Right cardiac atrium (tissue), 5 donors: ENCODE results near the gene BAG5. TPM values are rescaled to one million over a fixed set of nuclear protein-coding genes. Genes with fewer than 3 reads are reported as not detected.

Experiments used
- ATAC-seq, 2 donors: fragments of 200-7000 bp; cut with Tn5 transposase; one replicate each; pipeline versions ENCODE4 v1.8.0 to v1.9.1; 2020; ENCODE audit warnings: moderate library complexity in 2 of 2, mild to moderate bottlenecking in 1 of 2
- DNase-seq, 3 donors: peaks; one replicate each; pipeline ENCODE4 v3.0.0-alpha.2; 2020
- H3K27ac ChIP-seq: one replicate; pipeline ENCODE4 v1.5.1; 2013; ENCODE audit warnings: mild to moderate bottlenecking, low read length, control low read depth, moderate library complexity
- H3K27me3 ChIP-seq: one replicate; pipeline ENCODE4 v1.6.1; 2013; ENCODE audit not compliant: control insufficient read depth, insufficient read depth
- H3K4me1 ChIP-seq: one replicate; pipeline ENCODE4 v1.6.1; 2013; ENCODE audit warnings: low read length; ENCODE audit not compliant: control insufficient read depth, insufficient read depth
- H3K4me3 ChIP-seq: one replicate; pipeline ENCODE4 v1.5.1; 2013; ENCODE audit warnings: low read length, control low read depth
- H3K9me3 ChIP-seq: one replicate; pipeline ENCODE4 v1.6.1; 2013; ENCODE audit warnings: low read length; ENCODE audit not compliant: control insufficient read depth
- WGBS: extraction: QIAGEN DNeasy Blood & Tissue Kit; methylation state at CpG from one replicate; pipeline ENCODE4 v1.1.7; 2013; 5-methylcytosine and 5-hydroxymethylcytosine counted together
- intact Hi-C, 4 donors: fragments of 100-400 bp; cut with DNase I; formaldehyde crosslinking; loops; one replicate each; pipeline versions ENCODE4 v1.11.0 to v1.14.0; 2022 to 2023
- polyA plus RNA-seq: library from polyadenylated mRNA; stranded (reverse); fragments of 200-250 nt; gene quantifications from one replicate; pipeline ENCODE4 v1.2.3, GENCODE V29; 2013
- total RNA-seq, 4 donors: library from RNA; stranded (reverse); fragmentation: NEBNext Ultra II Directional; extraction: Animal tissue kit (Norgen Biotek cat#: 25700); gene quantifications; one replicate each; pipeline ENCODE4 v1.2.1, GENCODE V29; 2021
- donor health status: healthy with polysubstance abuse.
- donor health status: DM: no; HTN: yes; CAD: no.
- donor health status: DM: no; HTN: no; CAD: no.
- donor health status: DM: no; HTN: yes; CAD: no; lungs with severe emphysema.
- donor health status: DM: yes; HTN: yes; CAD: no.

The BAG5 gene
- total and polyA plus RNA-seq, 5 donors, result 7.7 to 23.6 (median 18.9) TPM

DNA sequence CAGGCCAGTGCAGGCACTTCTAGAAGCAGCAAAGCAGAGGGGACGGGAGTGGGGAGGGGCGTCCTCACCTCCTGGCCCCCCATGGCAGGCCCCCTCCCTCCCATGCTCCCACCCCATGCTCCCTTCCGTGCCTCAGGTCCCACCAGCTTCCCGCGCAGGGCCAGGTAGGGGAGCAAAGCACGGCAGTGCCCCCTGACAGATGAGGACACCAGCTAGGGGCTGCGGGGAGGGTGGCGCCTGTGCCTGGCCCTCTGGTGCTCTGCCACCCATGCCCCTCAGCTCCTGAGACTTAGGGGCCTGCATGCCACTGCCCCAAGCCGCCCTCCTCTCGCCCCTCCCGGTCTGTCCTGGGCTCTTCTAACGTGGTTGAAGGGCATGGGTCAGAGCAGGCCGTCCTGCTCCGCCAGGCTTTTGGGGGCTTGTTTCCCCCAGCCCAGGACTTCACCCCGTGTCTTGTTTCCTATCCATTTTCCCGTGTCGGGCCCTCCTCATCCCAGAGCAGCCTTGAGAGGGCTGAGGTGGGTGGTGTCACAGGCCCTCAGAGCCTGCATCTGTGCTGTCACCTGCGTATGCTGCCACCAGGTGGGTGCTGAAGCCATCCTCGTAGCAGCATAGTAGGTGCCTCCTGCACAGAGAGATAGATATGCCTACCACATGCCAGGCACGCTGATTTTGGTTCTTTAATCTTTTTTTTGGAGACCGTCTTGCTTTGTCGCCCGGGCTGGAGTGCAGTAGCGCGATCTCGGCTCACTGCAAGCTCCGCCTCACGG, 23.2 kb downstream of the BAG5 start:
- intact Hi-C loops, result no loop called here
- peak overlapping the region; percentile 4 for H3K27ac ChIP-seq
- 64% methylated on average over 28 of the region's 28 CpGs for WGBS
- no peaks in the 10 kb centered on the region for H3K9me3 ChIP-seq
- H3K27me3 ChIP-seq, result no peaks in the 10 kb centered on the region
- H3K4me1 ChIP-seq, result no peaks in the 10 kb centered on the region
- ATAC-seq (no peak), DNase-seq (peak; percentile 14 to 49 (median 47))
- no peak overlapping the region for H3K4me3 ChIP-seq

DNA sequence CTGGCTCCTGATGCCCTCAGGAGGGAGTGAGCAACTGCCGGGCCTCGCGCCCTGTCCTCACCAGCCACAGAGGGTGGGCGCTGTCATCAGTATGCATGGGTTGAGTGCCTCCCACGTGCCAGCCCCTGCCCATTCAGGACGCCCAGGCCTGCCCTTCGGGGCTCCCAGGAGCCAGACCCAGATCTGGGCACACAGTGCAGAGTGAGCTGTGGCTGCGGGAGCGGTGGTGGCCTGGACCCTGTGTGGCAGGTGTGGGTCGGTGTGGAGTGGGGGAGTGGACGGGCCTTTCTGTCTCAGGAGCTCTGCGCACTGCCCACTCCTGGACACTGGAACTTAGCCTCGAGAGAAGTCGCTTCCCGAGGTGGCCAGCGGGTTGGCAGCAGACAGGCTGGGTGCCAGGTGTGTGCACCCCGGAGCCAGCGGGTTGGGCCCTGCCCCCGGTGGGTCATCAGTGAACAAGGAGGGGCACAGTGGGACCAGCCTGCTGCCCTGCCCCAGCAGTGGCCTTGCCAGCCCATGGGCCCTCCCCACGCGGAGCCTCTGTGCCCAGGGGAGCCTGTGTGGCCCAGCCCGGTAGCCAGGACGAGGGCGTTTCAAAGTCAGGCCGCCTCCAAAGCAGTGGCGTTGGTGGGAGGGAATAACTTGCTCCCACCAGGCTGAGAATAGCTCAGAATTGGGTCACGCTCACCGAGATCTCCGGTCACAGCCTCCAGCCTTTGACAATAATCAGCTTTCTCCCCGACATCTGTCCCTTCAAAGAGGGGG, 24.0 kb downstream of the BAG5 start:
- intact Hi-C loops, result no loop called here
- H3K4me1 ChIP-seq, result no peaks in the 10 kb centered on the region
- no peaks in the 10 kb centered on the region for H3K27me3 ChIP-seq
- no peaks in the 10 kb centered on the region for H3K9me3 ChIP-seq
- WGBS, result 40% methylated on average over 30 of the region's 30 CpGs
- ATAC-seq, result peak; percentile 7 to 14
- no peak overlapping the region for H3K4me3 ChIP-seq
- DNase-seq, result peak; percentile 57 to 85 (median 74)
- H3K27ac ChIP-seq, result peak overlapping the region; percentile 6

GRCh38 chr14:103537175-103537990, 25.1 kb downstream of the BAG5 start:
- no peaks in the 10 kb centered on the region for H3K9me3 ChIP-seq
- no peaks in the 10 kb centered on the region for H3K4me1 ChIP-seq
- ATAC-seq, result no peak
- WGBS, result 70% methylated on average over 18 of the region's 18 CpGs
- no peak overlapping the region for H3K4me3 ChIP-seq
- DNase-seq, result peak; percentile 10 to 44 (median 40)
- no peaks in the 10 kb centered on the region for H3K27me3 ChIP-seq
- intact Hi-C loops, result no loop called here
- H3K27ac ChIP-seq, result no peak overlapping the region

DNA sequence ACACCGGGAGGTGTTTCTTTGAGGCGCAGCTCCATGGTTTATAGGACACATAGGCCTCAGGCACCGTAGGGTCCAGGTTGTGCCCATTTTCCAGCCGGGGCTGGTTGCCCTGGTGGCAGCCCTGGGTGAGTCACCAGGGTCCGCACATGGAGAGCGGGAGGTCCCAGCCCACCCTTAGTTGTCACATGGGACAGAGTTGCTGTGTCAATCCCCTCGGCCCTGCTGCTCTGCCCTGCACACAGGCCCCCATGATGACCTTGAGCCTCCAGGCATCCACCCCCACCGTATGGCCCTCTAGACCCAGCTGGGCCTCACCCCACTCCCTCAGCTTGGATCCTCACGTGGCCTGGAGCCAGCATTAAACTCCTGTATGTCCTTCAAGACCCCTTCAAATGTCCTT, 25.8 kb downstream of the BAG5 start:
- ATAC-seq (no peak), DNase-seq (peak; percentile 19 to 45 (median 35))
- Histone ChIP-seq H3K4me1 (no peaks in the 10 kb centered on the region), H3K27me3 (no peaks in the 10 kb centered on the region), H3K4me3 (no peak overlapping the region), H3K9me3 (no peaks in the 10 kb centered on the region), H3K27ac (no peak overlapping the region)
- intact Hi-C loops, result no loop called here
- 76% methylated on average over 9 of the region's 9 CpGs for WGBS

- 86% methylated on average over 11 of the region's 11 CpGs for WGBS
- intact Hi-C loops, result no loop called here
- Histone ChIP-seq H3K9me3 (no peaks in the 10 kb centered on the region), H3K4me3 (no peak overlapping the region), H3K27me3 (no peaks in the 10 kb centered on the region), H3K4me1 (no peaks in the 10 kb centered on the region), H3K27ac (no peak overlapping the region)
- no peak for ATAC-seq
- peak; percentile 9 to 45 (median 38) for DNase-seq
Measured at GRCh38 chr14:103535891-103536565, 26.4 kb downstream of the BAG5 start.

DNA sequence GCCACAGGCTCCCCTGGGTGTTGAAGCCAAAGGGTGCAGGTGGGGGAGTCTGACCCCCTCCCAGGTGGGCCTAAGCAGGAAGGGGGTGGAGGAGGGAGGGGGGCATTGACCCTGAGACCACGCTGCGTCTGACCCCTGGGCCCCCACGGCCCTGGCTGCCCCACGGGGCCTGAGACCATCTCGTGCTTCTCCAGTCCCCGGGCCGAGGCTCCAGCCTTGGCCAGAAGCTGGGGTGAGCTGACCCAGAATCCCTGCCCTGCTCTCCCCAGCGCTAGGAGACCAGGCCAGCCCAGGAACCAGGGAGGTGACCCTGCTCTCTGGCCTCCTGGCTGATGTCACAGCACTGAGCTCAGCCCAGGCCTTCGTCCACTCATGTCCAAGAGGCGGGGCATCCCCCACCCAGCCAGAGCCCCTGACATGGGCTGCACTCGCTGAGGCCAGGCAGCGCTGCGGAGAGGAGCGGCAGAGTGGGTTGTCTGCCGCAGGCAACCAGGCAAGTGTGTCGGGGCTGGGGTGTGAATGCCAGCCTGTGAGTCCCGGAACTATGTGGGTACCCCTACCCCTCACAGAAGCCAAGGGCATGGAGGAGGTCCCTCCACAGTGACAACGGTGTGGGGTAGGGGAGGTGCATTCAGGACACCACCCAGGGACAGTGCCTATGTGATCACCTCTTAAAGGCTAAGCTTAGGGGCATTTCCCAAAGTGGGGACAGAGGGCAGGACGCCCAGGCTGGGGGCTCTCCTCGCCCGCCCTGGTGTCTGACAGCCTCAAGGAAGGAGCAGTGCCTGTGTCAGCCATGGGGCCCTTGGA, 27.2 kb downstream of the BAG5 start:
- 79% methylated on average over 21 of the region's 21 CpGs for WGBS
- H3K27ac ChIP-seq, result no peak overlapping the region
- ATAC-seq (no peak), DNase-seq (peak; percentile 53 to 77 (median 67))
- no peaks in the 10 kb centered on the region for H3K27me3 ChIP-seq
- H3K4me1 ChIP-seq, result no peaks in the 10 kb centered on the region
- intact Hi-C loops, result no loop called here
- no peak overlapping the region for H3K4me3 ChIP-seq
- H3K9me3 ChIP-seq, result no peaks in the 10 kb centered on the region

DNA sequence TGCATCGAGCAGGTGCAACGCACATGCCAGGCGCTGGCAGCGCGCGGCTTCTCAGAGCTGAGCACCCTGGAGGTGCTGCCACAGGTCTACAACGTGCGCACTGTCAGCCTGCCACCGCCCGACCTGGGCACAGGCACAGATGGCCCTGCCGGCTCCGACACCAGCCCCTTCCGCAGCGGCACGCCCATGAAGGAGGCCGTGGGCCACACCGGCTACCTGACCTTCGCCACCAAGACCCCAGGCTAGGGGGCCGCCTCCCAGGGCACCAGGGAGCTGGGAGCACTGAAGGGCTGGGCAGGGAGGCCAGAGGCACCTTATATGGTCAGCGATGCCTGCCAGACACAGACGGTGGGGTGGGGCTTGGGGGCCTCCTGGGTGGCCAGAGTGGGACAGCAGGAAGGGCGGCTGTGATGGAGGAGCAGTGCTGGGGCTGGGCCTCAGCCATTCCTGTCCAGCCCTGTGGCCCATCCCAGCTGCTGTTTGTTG, 27.8 kb downstream of the BAG5 start:
- Histone ChIP-seq H3K27ac (no peak overlapping the region), H3K9me3 (no peaks in the 10 kb centered on the region), H3K4me1 (peaks cover 2% of the 10 kb centered on the region), H3K4me3 (no peak overlapping the region), H3K27me3 (no peaks in the 10 kb centered on the region)
- 84% methylated on average over 22 of the region's 22 CpGs for WGBS
- DNase-seq (peak in 2 of 3 donors; percentile 62 to 75), ATAC-seq (no peak)
- intact Hi-C loops, result no loop called here

- DNase-seq (peak in 2 of 3 donors; percentile 43 to 51), ATAC-seq (no peak)
- no peaks in the 10 kb centered on the region for H3K9me3 ChIP-seq
- 80% methylated on average over 25 of the region's 25 CpGs for WGBS
- no peaks in the 10 kb centered on the region for H3K27me3 ChIP-seq
- intact Hi-C loops, result no loop called here
- no peak overlapping the region for H3K27ac ChIP-seq
- no peak overlapping the region for H3K4me3 ChIP-seq
- H3K4me1 ChIP-seq, result peaks cover 2% of the 10 kb centered on the region
Measured at GRCh38 chr14:103533999-103534575, 28.4 kb downstream of the BAG5 start.

- peaks cover 2% of the 10 kb centered on the region for H3K4me1 ChIP-seq
- ATAC-seq (no peak), DNase-seq (peak; percentile 17 to 54 (median 50))
- H3K4me3 ChIP-seq, result no peak overlapping the region
- H3K27ac ChIP-seq, result no peak overlapping the region
- intact Hi-C loops, result no loop called here
- H3K9me3 ChIP-seq, result no peaks in the 10 kb centered on the region
- H3K27me3 ChIP-seq, result no peaks in the 10 kb centered on the region
- 79% methylated on average over 23 of the region's 23 CpGs for WGBS
Measured at GRCh38 chr14:103533137-103533998, 29.1 kb downstream of the BAG5 start.
